NB4 (cell line): ENCODE measurements around the gene NPDC1.

ENCODE experiments used
- POLR2A ChIP-seq: IDR thresholded peaks from 2 replicates; pipeline ENCODE4 v1.6.1; 2011; ENCODE audit warnings: mild to moderate bottlenecking; ENCODE audit not compliant: insufficient read length; ENCODE audit errors: extremely low read depth
- TF ChIP-seq, protein P1 (sequence below): IDR thresholded peaks from one replicate; pipeline ENCODE4 v1.5.1; 2012; ENCODE audit warnings: low read depth, low read length
- TF ChIP-seq, protein P2 (sequence below): IDR thresholded peaks from 2 replicates; pipeline ENCODE4 v1.6.1; 2011; ENCODE audit warnings: low read depth, low read length

DNA sequence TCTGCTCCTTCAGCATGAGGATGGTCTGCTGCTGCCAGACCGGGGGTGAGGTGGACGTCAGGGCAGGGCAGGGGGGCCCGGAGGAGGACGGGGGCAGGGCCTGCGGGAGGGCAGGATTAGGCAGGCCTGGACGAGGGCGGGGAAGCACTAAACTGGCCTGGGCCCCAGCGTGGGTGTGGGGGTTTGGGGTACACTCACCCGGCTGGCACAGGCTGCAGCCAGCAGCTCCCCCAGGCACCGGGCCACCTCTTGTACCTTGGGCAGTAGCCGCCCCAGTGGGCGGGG, 18.8 kb upstream of the NPDC1 start:
- TF ChIP-seq POLR2A, result no peak
- TF ChIP-seq, protein P1, sequence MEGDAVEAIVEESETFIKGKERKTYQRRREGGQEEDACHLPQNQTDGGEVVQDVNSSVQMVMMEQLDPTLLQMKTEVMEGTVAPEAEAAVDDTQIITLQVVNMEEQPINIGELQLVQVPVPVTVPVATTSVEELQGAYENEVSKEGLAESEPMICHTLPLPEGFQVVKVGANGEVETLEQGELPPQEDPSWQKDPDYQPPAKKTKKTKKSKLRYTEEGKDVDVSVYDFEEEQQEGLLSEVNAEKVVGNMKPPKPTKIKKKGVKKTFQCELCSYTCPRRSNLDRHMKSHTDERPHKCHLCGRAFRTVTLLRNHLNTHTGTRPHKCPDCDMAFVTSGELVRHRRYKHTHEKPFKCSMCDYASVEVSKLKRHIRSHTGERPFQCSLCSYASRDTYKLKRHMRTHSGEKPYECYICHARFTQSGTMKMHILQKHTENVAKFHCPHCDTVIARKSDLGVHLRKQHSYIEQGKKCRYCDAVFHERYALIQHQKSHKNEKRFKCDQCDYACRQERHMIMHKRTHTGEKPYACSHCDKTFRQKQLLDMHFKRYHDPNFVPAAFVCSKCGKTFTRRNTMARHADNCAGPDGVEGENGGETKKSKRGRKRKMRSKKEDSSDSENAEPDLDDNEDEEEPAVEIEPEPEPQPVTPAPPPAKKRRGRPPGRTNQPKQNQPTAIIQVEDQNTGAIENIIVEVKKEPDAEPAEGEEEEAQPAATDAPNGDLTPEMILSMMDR, result no peak
- TF ChIP-seq, protein P2, sequence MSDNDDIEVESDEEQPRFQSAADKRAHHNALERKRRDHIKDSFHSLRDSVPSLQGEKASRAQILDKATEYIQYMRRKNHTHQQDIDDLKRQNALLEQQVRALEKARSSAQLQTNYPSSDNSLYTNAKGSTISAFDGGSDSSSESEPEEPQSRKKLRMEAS, result no peak
